Measurements from ENCODE around the gene CCDC171.

- TF ChIP-seq EZH2phosphoT487 (IDR thresholded peaks at IDR 0.05; ENCODE audit: borderline replicate concordance, low read depth, low read length) = no peak
- TF ChIP-seq, protein P1, sequence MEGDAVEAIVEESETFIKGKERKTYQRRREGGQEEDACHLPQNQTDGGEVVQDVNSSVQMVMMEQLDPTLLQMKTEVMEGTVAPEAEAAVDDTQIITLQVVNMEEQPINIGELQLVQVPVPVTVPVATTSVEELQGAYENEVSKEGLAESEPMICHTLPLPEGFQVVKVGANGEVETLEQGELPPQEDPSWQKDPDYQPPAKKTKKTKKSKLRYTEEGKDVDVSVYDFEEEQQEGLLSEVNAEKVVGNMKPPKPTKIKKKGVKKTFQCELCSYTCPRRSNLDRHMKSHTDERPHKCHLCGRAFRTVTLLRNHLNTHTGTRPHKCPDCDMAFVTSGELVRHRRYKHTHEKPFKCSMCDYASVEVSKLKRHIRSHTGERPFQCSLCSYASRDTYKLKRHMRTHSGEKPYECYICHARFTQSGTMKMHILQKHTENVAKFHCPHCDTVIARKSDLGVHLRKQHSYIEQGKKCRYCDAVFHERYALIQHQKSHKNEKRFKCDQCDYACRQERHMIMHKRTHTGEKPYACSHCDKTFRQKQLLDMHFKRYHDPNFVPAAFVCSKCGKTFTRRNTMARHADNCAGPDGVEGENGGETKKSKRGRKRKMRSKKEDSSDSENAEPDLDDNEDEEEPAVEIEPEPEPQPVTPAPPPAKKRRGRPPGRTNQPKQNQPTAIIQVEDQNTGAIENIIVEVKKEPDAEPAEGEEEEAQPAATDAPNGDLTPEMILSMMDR (conservative IDR thresholded peaks at IDR 0.05; ENCODE audit: low read length) = no peak
These were observed 140.9 kb downstream of the CCDC171 start for GRCh38 chr9:15693701-15694100.
